ENCODE results near the gene PANX1. TPM values are rescaled to one million over a fixed set of nuclear protein-coding genes. Genes with fewer than 3 reads are reported as not detected.

The PANX1 gene
- total and polyA plus RNA-seq, 10 of the 15 experiments (the other 5 are each of a cell fraction or from before 2014, with no cell fraction given), result 3.3 to 18.7 (median 14.4) TPM

GRCh38 chr11:94142308-94143281 is 14.0 kb downstream of the PANX1 start (continued):
- no peak for TF ChIP-seq IRF5 (IDR thresholded peaks at IDR 0.05; ENCODE audit: borderline replicate concordance)
- no peak for TF ChIP-seq ZNF384 (IDR thresholded peaks at IDR 0.05; ENCODE audit: borderline replicate concordance, low read depth, low read length)
- TF ChIP-seq ZNF687 (IDR thresholded peaks at IDR 0.05), result no peak
- TF ChIP-seq STAT1 (conservative IDR thresholded peaks at IDR 0.05), result no peak
- no peak for TF ChIP-seq TBL1XR1 (IDR thresholded peaks at IDR 0.05; ENCODE audit: low read depth, low read length)
- no peak for TF ChIP-seq RAD21 (IDR thresholded peaks at IDR 0.05; ENCODE audit: insufficient read depth, low read depth, low read length)
- no peak for TF ChIP-seq ATF3 (IDR thresholded peaks at IDR 0.05; ENCODE audit: borderline replicate concordance, extremely low read depth, low read depth, low read length)
- no peak for TF ChIP-seq BCLAF1 (IDR thresholded peaks at IDR 0.05)
